ENCODE results near the gene NKX2-4.

DNA sequence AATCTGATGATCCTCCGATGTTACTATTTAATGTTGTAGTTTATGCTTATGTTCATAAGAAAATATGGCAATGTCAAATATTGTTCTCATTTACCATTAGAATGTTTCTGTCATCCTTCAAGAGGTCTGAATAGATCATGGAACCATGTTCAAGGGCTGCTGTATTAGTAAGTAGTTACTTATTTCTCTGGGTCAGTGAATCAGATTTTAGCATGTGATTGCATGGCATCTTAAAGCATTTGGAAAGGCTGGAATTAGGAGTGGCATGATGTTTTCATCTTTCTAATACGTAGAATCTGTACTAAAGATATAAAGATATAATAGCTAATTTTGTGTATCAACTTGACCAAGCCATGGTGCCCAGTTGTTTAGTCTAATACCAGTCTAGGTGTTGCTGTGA lies 40.5 kb upstream of the NKX2-4 start:
- no peak for TF ChIP-seq ZFX (IDR thresholded peaks at IDR 0.05)
- TF ChIP-seq SP1 (IDR thresholded peaks at IDR 0.05; ENCODE audit: low read depth) = no peak
- TF ChIP-seq, protein P1, sequence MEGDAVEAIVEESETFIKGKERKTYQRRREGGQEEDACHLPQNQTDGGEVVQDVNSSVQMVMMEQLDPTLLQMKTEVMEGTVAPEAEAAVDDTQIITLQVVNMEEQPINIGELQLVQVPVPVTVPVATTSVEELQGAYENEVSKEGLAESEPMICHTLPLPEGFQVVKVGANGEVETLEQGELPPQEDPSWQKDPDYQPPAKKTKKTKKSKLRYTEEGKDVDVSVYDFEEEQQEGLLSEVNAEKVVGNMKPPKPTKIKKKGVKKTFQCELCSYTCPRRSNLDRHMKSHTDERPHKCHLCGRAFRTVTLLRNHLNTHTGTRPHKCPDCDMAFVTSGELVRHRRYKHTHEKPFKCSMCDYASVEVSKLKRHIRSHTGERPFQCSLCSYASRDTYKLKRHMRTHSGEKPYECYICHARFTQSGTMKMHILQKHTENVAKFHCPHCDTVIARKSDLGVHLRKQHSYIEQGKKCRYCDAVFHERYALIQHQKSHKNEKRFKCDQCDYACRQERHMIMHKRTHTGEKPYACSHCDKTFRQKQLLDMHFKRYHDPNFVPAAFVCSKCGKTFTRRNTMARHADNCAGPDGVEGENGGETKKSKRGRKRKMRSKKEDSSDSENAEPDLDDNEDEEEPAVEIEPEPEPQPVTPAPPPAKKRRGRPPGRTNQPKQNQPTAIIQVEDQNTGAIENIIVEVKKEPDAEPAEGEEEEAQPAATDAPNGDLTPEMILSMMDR (IDR thresholded peaks at IDR 0.05 in 2 of 3, conservative IDR thresholded peaks at IDR 0.05 in 1 of 3; ENCODE audit: borderline replicate concordance in 1 of 3, insufficient read depth in 1 of 3, low read depth in 2 of 3, low read length in 2 of 3) = no peak
- TF ChIP-seq, protein P2, sequence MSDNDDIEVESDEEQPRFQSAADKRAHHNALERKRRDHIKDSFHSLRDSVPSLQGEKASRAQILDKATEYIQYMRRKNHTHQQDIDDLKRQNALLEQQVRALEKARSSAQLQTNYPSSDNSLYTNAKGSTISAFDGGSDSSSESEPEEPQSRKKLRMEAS (IDR thresholded peaks at IDR 0.05) = no peak
- no peak for TF ChIP-seq POLR2A (IDR thresholded peaks at IDR 0.05; ENCODE audit: borderline replicate concordance, extremely low read depth, insufficient read depth, insufficient read length)
- no peak for TF ChIP-seq POLR2AphosphoS5 (IDR thresholded peaks at IDR 0.05; ENCODE audit: low read depth, low read length)
